B cell (primary cell): ENCODE measurements around the gene CPA2.

ENCODE experiments used
- CTCF ChIP-seq: fragments of 200-600 bp; IDR thresholded peaks from one replicate; pipeline ENCODE4 v1.8.0; 2022; ENCODE audit warnings: antibody characterized with exemption, mild to moderate bottlenecking
- EZH2 ChIP-seq: IDR thresholded peaks from 2 replicates; pipeline ENCODE4 v1.6.1; 2012; ENCODE audit warnings: borderline replicate concordance, low read depth, mild to moderate bottlenecking, moderate library complexity, low read length; ENCODE audit not compliant: insufficient read depth, poor library complexity, severe bottlenecking

GRCh38 chr7:130314305-130314704 is 47.6 kb downstream of the CPA2 start:
- TF ChIP-seq CTCF (no peak), EZH2 (no peak)
